ENCODE data around the gene PPP2CA.
A peak's percentile ranks its signal among the peaks of the same experiment; 100 is the strongest.
"Not testable (repeated sequence)": the region's sequence is repeated elsewhere in the genome, so short reads cannot be mapped to it uniquely, and the experiment has no call there.

Gene PPP2CA

DNA sequence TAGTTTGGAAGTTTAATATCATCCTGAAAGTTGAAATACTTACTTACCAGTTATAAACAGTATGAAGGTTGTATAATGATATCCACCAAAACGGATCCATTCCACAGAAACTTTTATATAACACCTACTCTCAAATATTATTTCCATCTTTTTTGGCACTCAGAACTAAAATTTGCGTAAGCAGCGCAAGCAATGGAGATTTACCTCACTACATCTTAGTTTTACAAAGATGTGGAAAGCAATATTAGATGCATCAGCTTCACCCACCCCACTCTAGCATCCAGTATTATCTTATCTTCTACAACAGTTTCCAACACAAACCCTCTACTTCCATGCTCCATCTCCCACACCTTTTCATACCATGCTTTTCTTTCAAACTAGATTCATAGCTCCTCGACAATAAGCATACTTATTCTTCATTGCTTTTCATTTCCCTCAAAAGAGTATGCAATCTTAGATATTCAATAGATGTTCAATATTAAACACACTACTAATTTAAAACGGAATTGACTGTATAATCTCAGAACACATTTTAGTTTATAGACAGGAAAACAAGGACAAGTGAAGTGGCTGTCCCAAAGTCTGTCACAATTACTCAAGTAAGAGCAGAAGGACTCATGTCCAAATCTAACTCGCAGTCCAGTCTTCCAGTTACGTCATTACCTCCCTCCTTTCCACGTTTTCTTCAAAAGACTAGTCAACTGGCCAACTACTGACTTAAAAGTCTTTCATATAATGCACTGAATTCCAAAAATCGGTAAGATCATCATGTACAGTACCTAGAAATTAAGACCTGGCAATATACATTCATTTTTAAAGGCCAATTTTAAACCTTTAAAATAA, 2.2 kb downstream of the PPP2CA start:
- H3K27me3 ChIP-seq (ENCODE audit: control insufficient read depth, insufficient read depth, low read length), result no peaks in the 10 kb centered on the region
- H3K36me3 ChIP-seq (ENCODE audit: control insufficient read depth, insufficient read depth, low read length), result peaks cover 31% of the 10 kb centered on the region
- H3K4me3 ChIP-seq (ENCODE audit: low read depth, low read length), result peak overlapping the region; percentile 93
- H3K9me3 ChIP-seq (ENCODE audit: control insufficient read depth, insufficient read depth, low read length), result no peaks in the 10 kb centered on the region
- H3K27ac ChIP-seq (ENCODE audit: low read depth, low read length), result no peak overlapping the region
- peaks cover 28% of the 10 kb centered on the region for H3K4me1 ChIP-seq (ENCODE audit: control insufficient read depth, insufficient read depth, low read length)
- peak overlapping the region; percentile 100 for H3K9ac ChIP-seq (ENCODE audit: low read depth, low read length)

GRCh38 chr5:134221690-134222089, 4.2 kb downstream of the PPP2CA start:
- H3K4me1 ChIP-seq (ENCODE audit: control insufficient read depth, insufficient read depth, low read length), result peaks cover 20% of the 10 kb centered on the region
- H3K9ac ChIP-seq (ENCODE audit: low read depth, low read length); H3K27ac ChIP-seq (ENCODE audit: low read depth, low read length); H3K4me3 ChIP-seq (ENCODE audit: low read depth, low read length); H3K27me3 ChIP-seq (ENCODE audit: control insufficient read depth, insufficient read depth, low read length); H3K9me3 ChIP-seq (ENCODE audit: control insufficient read depth, insufficient read depth, low read length): not testable (repeated sequence)
- peaks cover 34% of the 10 kb centered on the region for H3K36me3 ChIP-seq (ENCODE audit: control insufficient read depth, insufficient read depth, low read length)

DNA sequence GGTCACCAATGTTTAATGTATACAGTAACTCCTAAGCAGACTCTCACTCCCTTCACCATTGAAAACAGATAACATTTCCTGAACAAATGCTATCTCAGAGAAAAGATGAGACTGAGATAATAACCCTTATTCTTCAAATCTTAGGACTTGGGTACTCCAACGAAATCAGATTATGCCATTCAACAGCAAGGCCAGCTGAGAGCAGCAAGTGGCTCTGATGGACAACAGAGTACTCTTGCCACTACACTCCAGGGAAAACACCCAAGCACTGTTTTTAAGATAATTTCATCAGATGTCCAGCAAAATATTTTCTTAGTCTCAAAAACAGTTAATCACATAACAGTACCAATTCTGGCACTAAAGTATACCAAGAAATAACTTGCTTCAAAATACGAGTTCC, 10.1 kb downstream of the PPP2CA start:
- Histone ChIP-seq H3K9me3 (ENCODE audit: control insufficient read depth, insufficient read depth, low read length) (no peaks in the 10 kb centered on the region), H3K36me3 (ENCODE audit: control insufficient read depth, insufficient read depth, low read length) (peaks cover 14% of the 10 kb centered on the region), H3K27ac (ENCODE audit: low read depth, low read length) (no peak overlapping the region)

GRCh38 chr5:134211263-134212031, 14.4 kb downstream of the PPP2CA start:
- not testable (repeated sequence) for H3K27me3 ChIP-seq (ENCODE audit: control insufficient read depth, insufficient read depth, low read length); H3K36me3 ChIP-seq (ENCODE audit: control insufficient read depth, insufficient read depth, low read length); H3K4me1 ChIP-seq (ENCODE audit: control insufficient read depth, insufficient read depth, low read length); H3K27ac ChIP-seq (ENCODE audit: low read depth, low read length); H3K9me3 ChIP-seq (ENCODE audit: control insufficient read depth, insufficient read depth, low read length); H3K4me3 ChIP-seq (ENCODE audit: low read depth, low read length); H3K9ac ChIP-seq (ENCODE audit: low read depth, low read length)

More for the DNA sequence above, 10.1 kb downstream of the PPP2CA start:
- Histone ChIP-seq H3K4me3 (ENCODE audit: low read depth, low read length) (no peak overlapping the region), H3K4me1 (ENCODE audit: control insufficient read depth, insufficient read depth, low read length) (no peaks in the 10 kb centered on the region), H3K27me3 (ENCODE audit: control insufficient read depth, insufficient read depth, low read length) (no peaks in the 10 kb centered on the region), H3K9ac (ENCODE audit: low read depth, low read length) (no peak overlapping the region)

DNA sequence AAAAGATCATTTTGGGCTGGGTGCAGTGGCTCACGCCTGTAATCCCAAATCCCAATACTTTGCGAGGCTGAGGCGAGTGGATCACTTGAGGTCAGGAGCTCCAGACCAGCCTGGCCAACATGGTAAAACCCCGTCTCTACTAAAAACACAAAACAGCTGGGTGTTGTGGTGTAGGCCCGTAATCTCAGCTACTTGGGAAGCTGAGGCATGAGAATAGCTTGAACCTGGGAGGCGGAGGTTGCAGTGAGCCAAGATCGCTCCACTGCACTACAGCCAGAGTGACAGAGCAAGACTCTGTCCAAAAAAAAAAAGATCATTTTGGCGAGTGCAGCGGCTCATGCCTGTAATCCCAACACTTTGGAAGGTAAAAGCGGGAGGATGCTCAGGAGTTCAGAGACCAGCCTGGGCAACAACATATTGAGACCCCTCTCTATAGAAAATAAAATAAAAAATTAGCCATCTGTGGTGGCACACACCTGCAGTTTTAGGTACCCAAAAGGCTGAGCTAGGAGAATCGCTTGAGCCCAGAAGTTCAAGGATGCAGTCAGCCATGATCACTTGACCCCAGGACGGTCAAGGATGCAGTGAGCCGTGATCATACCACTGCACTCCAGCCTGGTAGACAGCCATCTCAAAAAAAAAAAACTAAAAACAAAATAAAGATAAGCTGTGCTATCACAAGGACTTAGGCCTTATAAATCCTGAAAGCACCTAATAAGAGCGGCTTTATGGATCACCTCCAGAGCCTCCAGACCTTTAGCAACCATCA, 16.2 kb downstream of the PPP2CA start:
- peaks cover 24% of the 10 kb centered on the region for H3K36me3 ChIP-seq (ENCODE audit: control insufficient read depth, insufficient read depth, low read length)

DNA sequence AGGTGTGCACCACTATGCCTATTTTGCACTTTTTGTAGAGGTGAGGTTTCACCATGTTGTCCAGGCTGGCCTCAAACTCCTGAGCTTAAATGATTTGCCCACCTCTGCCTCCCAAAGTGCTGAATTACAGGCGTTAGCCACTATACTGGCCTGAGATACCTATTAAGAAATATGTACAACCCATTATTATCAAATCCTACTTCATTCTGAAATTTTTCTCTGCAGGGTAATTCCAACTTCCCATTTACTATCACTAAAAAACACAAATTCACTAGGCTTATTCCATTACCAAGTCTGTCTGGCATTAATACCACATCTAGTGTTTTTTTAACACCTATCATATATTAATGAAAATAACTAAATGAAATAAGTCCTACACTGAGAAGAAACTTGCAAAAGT, 18.2 kb downstream of the PPP2CA start:
- Histone ChIP-seq H3K27me3 (ENCODE audit: control insufficient read depth, insufficient read depth, low read length) (no peaks in the 10 kb centered on the region), H3K27ac (ENCODE audit: low read depth, low read length) (no peak overlapping the region), H3K9ac (ENCODE audit: low read depth, low read length) (no peak overlapping the region), H3K4me3 (ENCODE audit: low read depth, low read length) (no peak overlapping the region), H3K9me3 (ENCODE audit: control insufficient read depth, insufficient read depth, low read length) (no peaks in the 10 kb centered on the region), H3K36me3 (ENCODE audit: control insufficient read depth, insufficient read depth, low read length) (peaks cover 43% of the 10 kb centered on the region), H3K4me1 (ENCODE audit: control insufficient read depth, insufficient read depth, low read length) (no peaks in the 10 kb centered on the region)

More for the DNA sequence above, 16.2 kb downstream of the PPP2CA start:
- H3K27me3 ChIP-seq (ENCODE audit: control insufficient read depth, insufficient read depth, low read length), result no peaks in the 10 kb centered on the region
- no peaks in the 10 kb centered on the region for H3K9me3 ChIP-seq (ENCODE audit: control insufficient read depth, insufficient read depth, low read length)
- no peak overlapping the region for H3K27ac ChIP-seq (ENCODE audit: low read depth, low read length)
- H3K9ac ChIP-seq (ENCODE audit: low read depth, low read length), result no peak overlapping the region
- no peak overlapping the region for H3K4me3 ChIP-seq (ENCODE audit: low read depth, low read length)
- H3K4me1 ChIP-seq (ENCODE audit: control insufficient read depth, insufficient read depth, low read length), result no peaks in the 10 kb centered on the region

GRCh38 chr5:134206627-134207160, 19.2 kb downstream of the PPP2CA start:
- Histone ChIP-seq H3K4me1 (ENCODE audit: control insufficient read depth, insufficient read depth, low read length) (no peaks in the 10 kb centered on the region), H3K36me3 (ENCODE audit: control insufficient read depth, insufficient read depth, low read length) (peaks cover 49% of the 10 kb centered on the region)

DNA sequence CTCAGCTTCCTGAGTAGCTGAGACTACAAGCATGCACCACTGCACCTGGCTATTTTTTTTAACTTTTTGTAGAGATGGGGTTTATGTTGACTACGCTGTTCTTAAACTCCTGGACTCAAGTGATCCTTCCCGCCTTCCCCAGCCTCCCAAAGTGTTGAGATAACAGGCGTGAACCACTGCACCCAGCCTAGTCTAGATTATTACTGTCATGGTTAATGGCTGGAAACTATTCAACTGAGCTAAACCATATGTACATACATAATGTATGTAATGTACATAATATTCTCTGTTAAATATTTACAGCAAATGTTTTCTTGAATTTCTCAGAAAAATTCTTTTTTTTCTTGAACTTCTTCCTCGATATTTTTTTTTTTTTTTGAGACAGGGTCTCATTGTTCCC, 21.3 kb downstream of the PPP2CA start:
- H3K36me3 ChIP-seq (ENCODE audit: control insufficient read depth, insufficient read depth, low read length), result peaks cover 71% of the 10 kb centered on the region
- H3K9me3 ChIP-seq (ENCODE audit: control insufficient read depth, insufficient read depth, low read length), result no peaks in the 10 kb centered on the region
- H3K27ac ChIP-seq (ENCODE audit: low read depth, low read length), result no peak overlapping the region

More at GRCh38 chr5:134206627-134207160, 19.2 kb downstream of the PPP2CA start:
- Histone ChIP-seq H3K4me3 (ENCODE audit: low read depth, low read length) (no peak overlapping the region), H3K9me3 (ENCODE audit: control insufficient read depth, insufficient read depth, low read length) (no peaks in the 10 kb centered on the region), H3K27me3 (ENCODE audit: control insufficient read depth, insufficient read depth, low read length) (no peaks in the 10 kb centered on the region), H3K9ac (ENCODE audit: low read depth, low read length) (no peak overlapping the region), H3K27ac (ENCODE audit: low read depth, low read length) (no peak overlapping the region)

GRCh38 chr5:134203630-134204029, 22.2 kb downstream of the PPP2CA start:
- Histone ChIP-seq H3K27ac (ENCODE audit: low read depth, low read length) (no peak overlapping the region), H3K4me1 (ENCODE audit: control insufficient read depth, insufficient read depth, low read length) (no peaks in the 10 kb centered on the region), H3K36me3 (ENCODE audit: control insufficient read depth, insufficient read depth, low read length) (peaks cover 80% of the 10 kb centered on the region), H3K4me3 (ENCODE audit: low read depth, low read length) (no peak overlapping the region), H3K9ac (ENCODE audit: low read depth, low read length) (no peak overlapping the region), H3K9me3 (ENCODE audit: control insufficient read depth, insufficient read depth, low read length) (no peaks in the 10 kb centered on the region), H3K27me3 (ENCODE audit: control insufficient read depth, insufficient read depth, low read length) (no peaks in the 10 kb centered on the region)

More for the DNA sequence above, 21.3 kb downstream of the PPP2CA start:
- Histone ChIP-seq H3K4me1 (ENCODE audit: control insufficient read depth, insufficient read depth, low read length) (no peaks in the 10 kb centered on the region), H3K9ac (ENCODE audit: low read depth, low read length) (no peak overlapping the region), H3K27me3 (ENCODE audit: control insufficient read depth, insufficient read depth, low read length) (no peaks in the 10 kb centered on the region), H3K4me3 (ENCODE audit: low read depth, low read length) (no peak overlapping the region)

GRCh38 chr5:134195666-134196065, 30.2 kb downstream of the PPP2CA start:
- Histone ChIP-seq H3K4me1 (ENCODE audit: control insufficient read depth, insufficient read depth, low read length) (no peaks in the 10 kb centered on the region), H3K27ac (ENCODE audit: low read depth, low read length) (no peak overlapping the region), H3K4me3 (ENCODE audit: low read depth, low read length) (no peak overlapping the region), H3K9ac (ENCODE audit: low read depth, low read length) (no peak overlapping the region), H3K9me3 (ENCODE audit: control insufficient read depth, insufficient read depth, low read length) (no peaks in the 10 kb centered on the region), H3K36me3 (ENCODE audit: control insufficient read depth, insufficient read depth, low read length) (peaks cover 53% of the 10 kb centered on the region), H3K27me3 (ENCODE audit: control insufficient read depth, insufficient read depth, low read length) (no peaks in the 10 kb centered on the region)

Data from HUES48 (cell line).